WERI-Rb-1 (cell line): ENCODE measurements around the gene ZMYND19.

Source experiments
- DNase-seq: peaks from one replicate; pipeline ENCODE4 v3.0.0-alpha.2; 2020
- H3K27ac ChIP-seq: fragments of 250-450 bp; sonication (Bioruptor Pico); 2 replicates; pipeline ENCODE4 v1.5.1; 2020; ENCODE audit warnings: mild to moderate bottlenecking, moderate library complexity
- H3K27me3 ChIP-seq: fragments of 250-450 bp; sonication (Bioruptor Pico); 2 replicates; pipeline ENCODE4 v1.5.1; 2021; ENCODE audit warnings: mild to moderate bottlenecking, low read depth, moderate library complexity; ENCODE audit not compliant: insufficient read depth, severe bottlenecking
- H3K36me3 ChIP-seq: fragments of 250-450 bp; sonication (Bioruptor Pico); 2 replicates; pipeline ENCODE4 v1.5.1; 2020; ENCODE audit warnings: mild to moderate bottlenecking, moderate library complexity
- H3K4me3 ChIP-seq: 2 replicates; pipeline ENCODE4 v1.5.1; 2011; ENCODE audit warnings: low read depth, mild to moderate bottlenecking, control low read depth, low read length
- H3K9me3 ChIP-seq: fragments of 250-450 bp; sonication (Bioruptor Pico); 2 replicates; pipeline ENCODE4 v1.5.1; 2021; ENCODE audit warnings: mild to moderate bottlenecking, moderate library complexity; ENCODE audit not compliant: severe bottlenecking
- CTCF ChIP-seq: IDR thresholded peaks from 2 replicates; pipeline ENCODE4 v1.5.1; 2011; ENCODE audit warnings: low read depth, mild to moderate bottlenecking, control low read depth, inconsistent platforms, low read length

The ZMYND19 gene

GRCh38 chr9:137593176-137593575 is 2.9 kb upstream of the ZMYND19 start:
- H3K9me3 ChIP-seq = no peaks in the 10 kb centered on the region
- H3K4me3 ChIP-seq = no peak overlapping the region
- peaks cover 16% of the 10 kb centered on the region for H3K36me3 ChIP-seq
- TF ChIP-seq CTCF = no peak
- H3K27ac ChIP-seq = no peak overlapping the region
- DNase-seq = no peak
- no peaks in the 10 kb centered on the region for H3K27me3 ChIP-seq

- Histone ChIP-seq H3K9me3 (no peaks in the 10 kb centered on the region), H3K27me3 (no peaks in the 10 kb centered on the region), H3K4me3 (no peak overlapping the region), H3K27ac (no peak overlapping the region), H3K36me3 (peaks cover 20% of the 10 kb centered on the region)
- no peak for TF ChIP-seq CTCF
- no peak for DNase-seq
Measured at GRCh38 chr9:137592767-137593166, 2.5 kb upstream of the ZMYND19 start.

GRCh38 chr9:137590123-137590468 is 216 bp downstream of the ZMYND19 start:
- Histone ChIP-seq H3K27ac (no peak overlapping the region; the same call in 1 of the 2 replicates), H3K9me3 (no peaks in the 10 kb centered on the region), H3K27me3 (no peaks in the 10 kb centered on the region), H3K36me3 (peaks cover 39% of the 10 kb centered on the region), H3K4me3 (peak overlapping the region; percentile 50)
- no peak for TF ChIP-seq CTCF
- DNase-seq = no peak

DNA sequence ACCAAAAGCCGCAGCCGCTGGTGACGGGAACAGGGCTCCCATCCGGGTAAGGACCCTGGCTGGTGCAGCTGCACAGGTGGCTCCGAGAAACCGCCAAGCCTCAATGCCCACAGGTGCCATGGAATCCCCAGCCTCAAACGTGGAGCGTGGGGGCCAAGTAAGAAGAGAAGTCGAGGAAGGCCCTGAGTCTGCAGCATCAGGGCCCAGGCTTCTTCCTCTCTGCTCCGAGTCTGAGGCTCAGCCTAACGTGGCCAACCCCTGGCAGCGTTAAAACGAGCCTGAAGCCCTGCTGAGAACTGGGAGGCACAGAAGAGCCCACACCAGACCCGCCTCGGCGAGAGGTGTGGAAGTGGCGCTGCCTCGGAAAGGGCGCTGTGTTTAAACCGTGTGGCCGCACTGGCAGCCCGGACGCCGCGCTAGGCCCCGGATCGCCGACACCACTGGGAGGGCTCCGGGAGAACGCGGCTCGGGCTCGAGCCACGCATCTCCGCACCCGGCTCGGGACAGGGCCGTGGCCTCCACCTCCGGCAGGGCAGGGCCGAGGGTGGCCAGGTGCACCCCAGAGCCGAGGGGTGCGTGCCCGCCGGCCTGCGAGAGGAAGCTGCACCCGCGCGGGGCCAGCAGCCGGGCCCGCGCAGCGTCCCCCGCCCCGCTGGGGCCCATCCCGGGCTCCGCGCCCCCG is 730 bp downstream of the ZMYND19 start:
- Histone ChIP-seq H3K27ac (peak overlapping the region; percentile 58), H3K36me3 (peaks cover 44% of the 10 kb centered on the region), H3K27me3 (no peaks in the 10 kb centered on the region), H3K9me3 (no peaks in the 10 kb centered on the region), H3K4me3 (peak overlapping the region; percentile 50)
- TF ChIP-seq CTCF = no peak
- no peak for DNase-seq

- H3K9me3 ChIP-seq = no peaks in the 10 kb centered on the region
- peaks cover 51% of the 10 kb centered on the region for H3K36me3 ChIP-seq
- no peak for DNase-seq
- no peaks in the 10 kb centered on the region for H3K27me3 ChIP-seq
- no peak overlapping the region for H3K27ac ChIP-seq
- no peak for TF ChIP-seq CTCF
- peak overlapping the region; percentile 50 for H3K4me3 ChIP-seq
Measured at GRCh38 chr9:137588891-137589290, 1.4 kb downstream of the ZMYND19 start.

DNA sequence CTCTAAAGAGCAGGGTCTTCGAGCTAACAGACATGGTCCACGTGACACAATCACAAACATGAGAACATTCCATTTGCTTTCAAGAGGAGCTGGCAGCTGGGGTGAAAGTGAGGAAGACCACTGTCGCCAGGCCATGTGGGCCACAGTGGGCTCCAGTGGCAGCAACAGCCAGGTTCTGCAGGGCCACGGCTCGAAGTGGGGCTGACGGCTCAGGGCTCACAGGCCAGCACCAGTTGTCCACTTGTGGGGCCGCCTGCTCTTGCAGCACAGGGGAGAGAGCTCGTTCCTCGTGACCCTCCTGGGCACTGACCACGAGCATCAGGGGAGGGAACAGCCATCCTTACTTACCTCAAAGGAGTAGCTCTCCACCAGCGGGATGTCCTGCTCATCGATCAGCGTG is 2.0 kb downstream of the ZMYND19 start:
- no peak for TF ChIP-seq CTCF
- Histone ChIP-seq H3K27ac (no peak overlapping the region), H3K36me3 (peaks cover 54% of the 10 kb centered on the region), H3K9me3 (no peaks in the 10 kb centered on the region), H3K27me3 (no peaks in the 10 kb centered on the region), H3K4me3 (no peak overlapping the region)
- no peak for DNase-seq
